Measurements from ENCODE around the gene CUEDC1. TPM values are rescaled to one million over a fixed set of nuclear protein-coding genes. Genes with fewer than 3 reads are reported as not detected.

The CUEDC1 gene
- total RNA-seq, 1 experiment from 2014 or later, result 61.4 TPM

DNA sequence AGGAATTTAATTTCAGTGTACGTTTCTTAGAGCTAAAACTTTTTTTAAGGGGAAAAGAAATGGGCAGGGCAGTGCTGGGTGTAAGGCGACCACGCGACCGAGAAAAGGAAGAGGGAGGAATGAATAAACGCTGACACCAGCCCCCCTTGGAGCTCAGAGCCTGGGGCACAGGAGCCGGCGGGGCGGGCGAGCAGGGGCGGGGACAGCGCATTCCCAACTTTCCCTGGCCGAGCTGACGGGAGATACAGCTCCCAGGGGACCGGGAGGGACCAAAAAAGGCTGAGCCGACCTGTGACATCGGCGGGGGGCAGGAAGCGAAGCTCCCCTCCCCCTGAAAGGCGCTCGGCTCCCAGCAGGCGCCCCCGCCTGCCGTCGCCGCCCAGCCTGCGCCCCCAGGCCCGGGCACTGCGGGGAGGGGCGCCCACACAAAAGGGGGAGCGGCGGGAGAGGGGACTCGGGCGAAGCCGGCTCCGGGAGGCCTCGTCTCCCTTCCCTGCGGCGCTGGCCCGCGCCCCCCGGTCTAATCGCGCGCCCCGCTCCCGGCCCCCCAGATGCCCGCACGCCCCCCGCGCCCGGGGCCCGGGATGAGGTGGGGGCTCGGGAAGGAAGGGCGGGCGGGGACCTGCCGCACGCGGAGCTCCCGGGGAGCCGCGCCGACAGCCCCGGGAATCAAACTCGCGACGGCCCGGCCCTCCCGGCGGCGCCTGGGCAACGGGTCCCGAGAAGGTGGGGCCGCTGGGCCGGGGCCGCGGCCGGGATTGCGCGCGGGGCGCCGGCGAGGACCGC is 622 bp downstream of the CUEDC1 start:
- BruUV-seq (replicated peaks), result no TSS peak
- Histone ChIP-seq H3K27ac (peak overlapping the region; percentile 46; the same call in 1 of the 2 replicates), H3K9me2 (ENCODE audit: insufficient read depth) (no peaks in the 10 kb centered on the region), H3K4me1 (replicated peaks; ENCODE audit: insufficient read depth) (peaks cover 56% of the 10 kb centered on the region), H4K20me1 (ENCODE audit: insufficient read depth) (no peaks in the 10 kb centered on the region), H3K9me3 (ENCODE audit: insufficient read depth, low read depth) (no peaks in the 10 kb centered on the region), H3F3A (ENCODE audit: insufficient read depth, low read depth) (peaks cover 25% of the 10 kb centered on the region), H3K27me3 (ENCODE audit: insufficient read depth, low read depth) (no peaks in the 10 kb centered on the region), H3K4me2 (peak overlapping the region; percentile 85), H3K4me3 (peak overlapping the region; percentile 69), H3K79me2 (ENCODE audit: low read depth) (peaks cover 44% of the 10 kb centered on the region), H3K36me3 (ENCODE audit: low read depth) (no peaks in the 10 kb centered on the region), H2AFZ (peak overlapping the region; percentile 80)
- CTCF ChIA-PET, result interaction anchor here (0.6 to 1.3 kb wide), 5 partner anchors 31 to 368 kb away, joined by 3 to 7 read pairs (median 4); no protein-coding TSS in a partner anchor
- peak in 1 of 2 experiments; percentile 61 for DNase-seq
- TF ChIP-seq, protein P1, sequence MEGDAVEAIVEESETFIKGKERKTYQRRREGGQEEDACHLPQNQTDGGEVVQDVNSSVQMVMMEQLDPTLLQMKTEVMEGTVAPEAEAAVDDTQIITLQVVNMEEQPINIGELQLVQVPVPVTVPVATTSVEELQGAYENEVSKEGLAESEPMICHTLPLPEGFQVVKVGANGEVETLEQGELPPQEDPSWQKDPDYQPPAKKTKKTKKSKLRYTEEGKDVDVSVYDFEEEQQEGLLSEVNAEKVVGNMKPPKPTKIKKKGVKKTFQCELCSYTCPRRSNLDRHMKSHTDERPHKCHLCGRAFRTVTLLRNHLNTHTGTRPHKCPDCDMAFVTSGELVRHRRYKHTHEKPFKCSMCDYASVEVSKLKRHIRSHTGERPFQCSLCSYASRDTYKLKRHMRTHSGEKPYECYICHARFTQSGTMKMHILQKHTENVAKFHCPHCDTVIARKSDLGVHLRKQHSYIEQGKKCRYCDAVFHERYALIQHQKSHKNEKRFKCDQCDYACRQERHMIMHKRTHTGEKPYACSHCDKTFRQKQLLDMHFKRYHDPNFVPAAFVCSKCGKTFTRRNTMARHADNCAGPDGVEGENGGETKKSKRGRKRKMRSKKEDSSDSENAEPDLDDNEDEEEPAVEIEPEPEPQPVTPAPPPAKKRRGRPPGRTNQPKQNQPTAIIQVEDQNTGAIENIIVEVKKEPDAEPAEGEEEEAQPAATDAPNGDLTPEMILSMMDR (conservative IDR thresholded peaks at IDR 0.05), result no peak
- intact Hi-C loops (cut with micrococcal nuclease; ENCODE audit: unreplicated experiment), result no loop called here
- POLR2A ChIA-PET (ENCODE audit: unreplicated experiment), result interaction anchor here (0.6 to 1.0 kb wide), 2 partner anchors 93 to 332 kb away, joined by 3 to 7 read pairs; no protein-coding TSS in a partner anchor

DNA sequence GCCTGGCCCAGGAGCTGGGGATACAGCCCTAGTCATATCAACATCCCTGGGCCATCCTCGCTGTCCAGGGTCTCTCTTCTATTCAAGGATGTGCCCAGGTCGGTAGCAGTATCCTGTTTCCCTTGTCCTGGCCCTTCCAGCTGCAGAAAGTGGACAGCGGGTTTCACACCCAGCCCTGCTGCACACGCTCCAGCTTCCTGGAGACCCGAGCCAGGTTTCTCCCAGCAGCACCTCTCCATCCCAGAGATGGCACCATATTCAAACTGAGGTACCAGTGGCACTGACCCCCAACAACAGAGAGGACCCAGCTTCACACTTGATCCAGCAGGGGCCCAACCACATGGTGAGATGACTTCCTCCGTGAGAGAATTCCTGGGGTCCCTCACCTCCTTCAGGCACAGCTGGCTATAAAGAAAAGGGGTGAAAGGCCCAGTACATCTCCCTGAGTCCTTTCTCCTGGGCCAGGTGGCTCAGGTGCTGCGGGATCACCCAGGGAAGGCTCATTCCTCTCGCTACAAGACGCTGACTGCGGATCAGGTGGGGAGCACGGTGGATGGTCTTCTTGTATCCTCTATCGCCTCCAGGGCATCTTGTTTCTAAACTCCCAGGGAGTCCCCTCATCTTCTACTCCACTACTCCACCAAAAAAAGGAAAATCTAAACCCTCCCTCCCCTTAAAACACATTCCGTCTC is 1.4 kb downstream of the CUEDC1 start:
- no peak for DNase-seq
- Histone ChIP-seq H3K9me3 (ENCODE audit: insufficient read depth, low read depth) (no peaks in the 10 kb centered on the region), H3K4me2 (peak overlapping the region; percentile 85), H3F3A (ENCODE audit: insufficient read depth, low read depth) (peaks cover 33% of the 10 kb centered on the region), H2AFZ (peak overlapping the region; percentile 80), H3K36me3 (ENCODE audit: low read depth) (no peaks in the 10 kb centered on the region), H3K27me3 (ENCODE audit: insufficient read depth, low read depth) (no peaks in the 10 kb centered on the region), H3K9me2 (ENCODE audit: insufficient read depth) (no peaks in the 10 kb centered on the region), H3K4me1 (replicated peaks; ENCODE audit: insufficient read depth) (peaks cover 63% of the 10 kb centered on the region), H3K79me2 (ENCODE audit: low read depth) (peaks cover 44% of the 10 kb centered on the region), H3K27ac (peak overlapping the region; percentile 46; the same call in 1 of the 2 replicates), H3K4me3 (peak overlapping the region; percentile 69), H4K20me1 (ENCODE audit: insufficient read depth) (no peaks in the 10 kb centered on the region)
- CTCF ChIA-PET, result interaction anchor here (0.6 to 1.3 kb wide), 3 partner anchors 32 to 367 kb away, joined by 4 to 7 read pairs (median 4); no protein-coding TSS in a partner anchor
- TF ChIP-seq, protein P1 (conservative IDR thresholded peaks at IDR 0.05), result no peak
- TF ChIP-seq EZH2 (IDR thresholded peaks at IDR 0.05; ENCODE audit: low read depth), result no peak
- intact Hi-C loops (cut with micrococcal nuclease; ENCODE audit: unreplicated experiment), result no loop called here
- POLR2A ChIA-PET (ENCODE audit: unreplicated experiment), result interaction anchor here (0.6 to 1.0 kb wide), 3 partner anchors 34 to 332 kb away, joined by 3 to 7 read pairs (median 3); partner anchors contain the start of gene VEZF1
- BruUV-seq (replicated peaks), result TSS peak; percentile 40

DNA sequence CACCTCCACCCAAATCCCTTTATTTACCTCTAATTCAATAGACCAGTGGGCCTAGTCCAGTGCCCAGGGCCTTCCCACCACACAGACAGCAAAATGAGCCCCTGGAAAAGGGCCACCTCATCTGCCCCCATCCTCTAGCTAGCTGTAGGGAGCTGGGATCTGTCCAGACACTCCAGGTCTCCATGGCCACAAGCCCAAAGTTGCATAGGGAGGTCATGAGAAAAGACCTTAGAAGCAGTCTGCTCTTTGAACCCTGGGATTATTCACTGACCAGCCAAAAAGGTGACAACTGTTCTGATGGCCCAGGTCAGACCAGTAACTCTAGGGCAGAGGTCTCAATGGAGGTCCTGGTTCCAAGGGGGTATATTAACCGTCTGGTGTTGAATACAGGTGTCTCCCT is 2.0 kb downstream of the CUEDC1 start:
- intact Hi-C loops (cut with micrococcal nuclease; ENCODE audit: unreplicated experiment), result no loop called here
- BruUV-seq (replicated peaks), result no TSS peak
- Histone ChIP-seq H3K9me3 (ENCODE audit: insufficient read depth, low read depth) (no peaks in the 10 kb centered on the region), H3K79me2 (ENCODE audit: low read depth) (peaks cover 44% of the 10 kb centered on the region), H3K4me3 (no peak overlapping the region), H3F3A (ENCODE audit: insufficient read depth, low read depth) (peaks cover 36% of the 10 kb centered on the region), H3K27ac (peak overlapping the region; percentile 30; the same call in 1 of the 2 replicates), H3K4me2 (peak overlapping the region; percentile 85), H4K20me1 (ENCODE audit: insufficient read depth) (no peaks in the 10 kb centered on the region), H2AFZ (no peak overlapping the region), H3K4me1 (replicated peaks; ENCODE audit: insufficient read depth) (peaks cover 65% of the 10 kb centered on the region), H3K36me3 (ENCODE audit: low read depth) (no peaks in the 10 kb centered on the region), H3K9me2 (ENCODE audit: insufficient read depth) (no peaks in the 10 kb centered on the region), H3K27me3 (ENCODE audit: insufficient read depth, low read depth) (no peaks in the 10 kb centered on the region)
- ChIA-PET POLR2A (ENCODE audit: unreplicated experiment) (interaction anchor here (0.6 to 1.3 kb wide), 2 partner anchors 35 to 54 kb away, joined by 3 to 6 read pairs; partner anchors contain the start of genes SRSF1 and VEZF1), CTCF (interaction anchor here (0.6 to 1.3 kb wide), 3 partner anchors 18 to 32 kb away, joined by 3 to 4 read pairs (median 4); no protein-coding TSS in a partner anchor)
- no peak for TF ChIP-seq EZH2 (IDR thresholded peaks at IDR 0.05; ENCODE audit: low read depth)
- TF ChIP-seq, protein P1 (conservative IDR thresholded peaks at IDR 0.05), result no peak
- DNase-seq, result no peak

All from PC-9 (cell line).